ENCODE measurements around the gene GMCL1.
"Not testable (repeated sequence)": the region's sequence is repeated elsewhere in the genome, so short reads cannot be mapped to it uniquely, and the experiment has no call there.

The GMCL1 gene

GRCh38 chr2:69847068-69847828, 17.8 kb downstream of the GMCL1 start:
- no peak for DNase-seq (ENCODE audit: low read depth in 2 of 3, low spot score in 2 of 3)

- no peak for DNase-seq (ENCODE audit: low read depth in 2 of 3, low spot score in 2 of 3)
Measured at GRCh38 chr2:69848186-69848790, 18.8 kb downstream of the GMCL1 start.

- DNase-seq (ENCODE audit: low read depth in 2 of 3, low spot score in 2 of 3), result no peak
Measured at GRCh38 chr2:69858261-69858660, 28.8 kb downstream of the GMCL1 start.

GRCh38 chr2:69863298-69863697, 33.8 kb downstream of the GMCL1 start:
- DNase-seq (ENCODE audit: low read depth in 2 of 3, low spot score in 2 of 3), result no peak

GRCh38 chr2:69888451-69888850, 59.0 kb downstream of the GMCL1 start:
- no peak for DNase-seq (ENCODE audit: low read depth in 2 of 3, low spot score in 2 of 3)

- no peak for DNase-seq (ENCODE audit: low read depth in 2 of 3, low spot score in 2 of 3)
Measured at GRCh38 chr2:69889302-69889701, 59.8 kb downstream of the GMCL1 start.

GRCh38 chr2:69890881-69891280, 61.4 kb downstream of the GMCL1 start:
- DNase-seq (ENCODE audit: low read depth in 2 of 3, low spot score in 2 of 3), result no peak

- not testable (repeated sequence) for DNase-seq (ENCODE audit: low read depth in 2 of 3, low spot score in 2 of 3)
Measured at GRCh38 chr2:69892838-69893424, 63.5 kb downstream of the GMCL1 start.

- DNase-seq (ENCODE audit: low read depth in 2 of 3, low spot score in 2 of 3), result peak; percentile 62 to 74 (median 64)
Measured at GRCh38 chr2:69893684-69894551, 64.5 kb downstream of the GMCL1 start, which contains the start of gene SNRNP27. Gene SNRNP27, plus strand, starts transcription at chr2:69893956. Its CDS starts 29 bp downstream, at chr2:69893985.

GRCh38 chr2:69894737-69895136, 65.3 kb downstream of the GMCL1 start:
- not testable (repeated sequence) for DNase-seq (ENCODE audit: low read depth in 2 of 3, low spot score in 2 of 3)

GRCh38 chr2:69902213-69902922, 72.9 kb downstream of the GMCL1 start:
- DNase-seq (ENCODE audit: low read depth in 2 of 3, low spot score in 2 of 3), result no peak

- DNase-seq (ENCODE audit: low read depth in 2 of 3, low spot score in 2 of 3), result no peak
Measured at GRCh38 chr2:69907216-69907615, 77.8 kb downstream of the GMCL1 start.

- DNase-seq (ENCODE audit: low read depth in 2 of 3, low spot score in 2 of 3), result no peak
Measured at GRCh38 chr2:69911985-69912563, 82.6 kb downstream of the GMCL1 start.

- peak in 2 of 3 experiments; percentile 95 to 98 for DNase-seq (ENCODE audit: low read depth in 2 of 3, low spot score in 2 of 3)
Measured at GRCh38 chr2:69914164-69914949, 84.9 kb downstream of the GMCL1 start.

GRCh38 chr2:69914950-69915945, 85.8 kb downstream of the GMCL1 start, which contains the start of gene MXD1:
Gene MXD1, plus strand, starts transcription at chr2:69915109. Its CDS starts 222 bp downstream, at chr2:69915331.
- DNase-seq (ENCODE audit: low read depth in 2 of 3, low spot score in 2 of 3), result peak in 1 of 3 experiments; percentile 93

- no peak for DNase-seq (ENCODE audit: low read depth in 2 of 3, low spot score in 2 of 3)
Measured at GRCh38 chr2:69916106-69916505, 86.6 kb downstream of the GMCL1 start.

- no peak for DNase-seq (ENCODE audit: low read depth in 2 of 3, low spot score in 2 of 3)
Measured at GRCh38 chr2:69917852-69918251, 88.4 kb downstream of the GMCL1 start.

GRCh38 chr2:69918401-69918800, 88.9 kb downstream of the GMCL1 start:
- DNase-seq (ENCODE audit: low read depth in 2 of 3, low spot score in 2 of 3), result no peak
